PC-3 (cell line): ENCODE measurements around the gene TEAD1. TPM values are rescaled to one million over a fixed set of nuclear protein-coding genes. Genes with fewer than 3 reads are reported as not detected.
A peak's percentile ranks its signal among the peaks of the same experiment; 100 is the strongest.

Experiments
- ATAC-seq: fragments of 200-7000 bp; cut with Tn5 transposase; 2 replicates; pipeline ENCODE4 v1.9.1; 2020; ENCODE audit warnings: mild to moderate bottlenecking, moderate library complexity
- BruUV-seq: library from RNA; stranded (reverse); fragments of 400-500 nt; replicated peaks from 2 replicates; lab custom pipeline; 2021; lab: Mats Ljungman, UMichigan
- CTCF ChIA-PET: fragments of 300-600 bp; sonication (Branson Sonifier 250); formaldehyde crosslinking; loops from one replicate; lab custom pipeline; 2022; ENCODE audit warnings: antibody characterized with exemption; lab: Charles Lee
- POLR2A ChIA-PET: fragments of 300-600 bp; sonication (Branson Sonifier 250); formaldehyde crosslinking; loops from one replicate; lab custom pipeline; 2022; ENCODE audit warnings: antibody characterized with exemption; ENCODE audit not compliant: unreplicated experiment; lab: Charles Lee
- DNase-seq: peaks from one replicate; pipeline ENCODE4 v3.0.0-alpha.2; 2015
- H2AFZ ChIP-seq: fragments of 300-600 bp; sonication (generic); 2 replicates; pipeline ENCODE4 v1.6.0; 2016; ENCODE audit warnings: antibody characterized with exemption, low read length
- H3F3A ChIP-seq: fragments of 300-600 bp; sonication (generic); one replicate; pipeline ENCODE4 v1.6.0; 2017; ENCODE audit warnings: antibody characterized with exemption, low read length, control low read depth, mild to moderate bottlenecking; ENCODE audit not compliant: unreplicated experiment
- H3K27ac ChIP-seq: fragments of 300-600 bp; sonication (generic); 2 replicates; pipeline ENCODE4 v1.5.1; 2016; ENCODE audit warnings: mild to moderate bottlenecking, low read length
- H3K27me3 ChIP-seq: fragments of 300-600 bp; sonication (generic); 2 replicates; pipeline ENCODE4 v1.6.1; 2016; ENCODE audit warnings: low read length, mixed read lengths
- H3K36me3 ChIP-seq: fragments of 300-600 bp; sonication (generic); 2 replicates; pipeline ENCODE4 v1.6.1; 2016; ENCODE audit warnings: low read depth, mixed run types, low read length, mixed read lengths
- H3K4me1 ChIP-seq: fragments of 300-600 bp; sonication (generic); 2 replicates; pipeline ENCODE4 v1.5.1; 2016; ENCODE audit warnings: low read length; ENCODE audit not compliant: insufficient read depth
- H3K4me2 ChIP-seq: fragments of 300-600 bp; sonication (generic); 2 replicates; pipeline ENCODE4 v1.6.0; 2016; ENCODE audit warnings: low read length
- H3K4me3 ChIP-seq: fragments of 300-600 bp; sonication (generic); 2 replicates; pipeline ENCODE4 v1.5.1; 2016; ENCODE audit warnings: mild to moderate bottlenecking, low read length, mixed read lengths
- H3K79me2 ChIP-seq: fragments of 300-600 bp; sonication (generic); 2 replicates; pipeline ENCODE4 v1.6.1; 2017; ENCODE audit warnings: low read length, mixed read lengths
- H3K9ac ChIP-seq: fragments of 300-600 bp; sonication (generic); 2 replicates; pipeline ENCODE4 v1.6.0; 2016; ENCODE audit warnings: mild to moderate bottlenecking, low read length
- H3K9me2 ChIP-seq: fragments of 300-600 bp; sonication (generic); replicated peaks from 2 replicates; pipeline ENCODE4 v1.6.1; 2016; ENCODE audit warnings: mixed run types, low read length, mixed read lengths
- H3K9me3 ChIP-seq: fragments of 300-600 bp; sonication (generic); 2 replicates; pipeline ENCODE4 v1.6.1; 2016; ENCODE audit warnings: low read length, mixed read lengths
- H4K20me1 ChIP-seq: fragments of 300-600 bp; sonication (generic); 2 replicates; pipeline ENCODE4 v1.6.1; 2016; ENCODE audit warnings: low read length, mixed read lengths
- CTCF ChIP-seq: fragments of 300-600 bp; sonication (generic); conservative IDR thresholded peaks from 2 replicates; pipeline ENCODE4 v1.5.1; 2017; ENCODE audit warnings: antibody characterized with exemption, low read depth, mild to moderate bottlenecking, low read length
- EZH2 ChIP-seq: fragments of 300-600 bp; sonication (generic); IDR thresholded peaks from one replicate; pipeline ENCODE4 v1.6.1; 2017; ENCODE audit warnings: antibody characterized with exemption, mild to moderate bottlenecking, low read length; ENCODE audit not compliant: unreplicated experiment
- EZH2phosphoT487 ChIP-seq: fragments of 300-600 bp; sonication (generic); IDR thresholded peaks from 2 replicates; pipeline ENCODE4 v1.6.1; 2018; ENCODE audit warnings: mild to moderate bottlenecking, antibody characterized with exemption, low read length, borderline replicate concordance
- intact Hi-C: fragments of 100-400 bp; cut with micrococcal nuclease; formaldehyde crosslinking; loops from 2 replicates; pipeline ENCODE4 v1.9.0; 2023
- total RNA-seq: library from RNA; depleted of rRNA; stranded (reverse); fragments of >200 nt; gene quantifications from 2 replicates; pipeline ENCODE4 v1.2.3, GENCODE V29; 2014

Gene TEAD1
- total RNA-seq, 1 experiment from 2014 or later = 70.2 TPM

DNA sequence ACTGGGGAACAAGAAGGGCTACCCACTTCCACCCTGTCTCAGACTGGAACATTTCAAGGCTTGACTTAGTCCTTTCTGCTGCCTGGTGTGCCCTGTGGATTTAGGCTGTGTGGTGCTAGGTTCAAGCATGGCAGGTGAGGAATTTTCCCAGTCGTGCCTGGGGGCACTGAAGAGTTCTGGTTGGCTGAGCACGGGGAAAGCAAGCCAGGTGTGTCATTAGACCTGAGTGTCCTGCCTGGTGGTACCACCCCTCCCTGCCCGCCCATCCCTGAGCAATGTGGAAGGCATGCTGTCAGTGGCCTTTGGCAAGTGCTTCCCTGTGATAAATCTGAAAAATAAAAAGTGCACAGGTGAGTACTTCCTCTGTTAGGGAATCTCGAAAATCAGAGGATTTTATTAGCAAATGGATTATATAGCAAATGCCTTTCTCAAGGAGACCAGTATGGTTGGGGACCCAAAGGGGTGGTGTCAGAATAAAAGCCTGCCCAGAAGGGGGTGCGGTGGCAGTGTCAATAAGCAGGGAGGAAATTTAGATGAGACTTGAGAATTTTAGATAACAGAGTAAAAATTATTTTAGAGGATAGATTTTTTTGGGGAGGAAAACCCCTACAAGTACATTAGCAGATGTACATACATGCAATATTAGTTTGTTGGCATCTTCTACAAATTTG is 22.8 kb downstream of the TEAD1 start:
- H3K4me1 ChIP-seq = peaks cover 62% of the 10 kb centered on the region
- no peaks in the 10 kb centered on the region for H3K27me3 ChIP-seq
- no peaks in the 10 kb centered on the region for H3K9me2 ChIP-seq
- no TSS peak for BruUV-seq
- TF ChIP-seq EZH2 (no peak), EZH2phosphoT487 (no peak), CTCF (no peak)
- no peak overlapping the region for H3K4me3 ChIP-seq
- DNase-seq (peak; percentile 85), ATAC-seq (no peak; the same call in 1 of the 2 replicates)
- ChIA-PET POLR2A (no interaction called here), CTCF (no interaction called here)
- H3K27ac ChIP-seq = peak overlapping the region; percentile 99
- H2AFZ ChIP-seq = no peak overlapping the region
- intact Hi-C loops = no loop called here
- peak overlapping the region; percentile 35; the same call in 1 of the 2 replicates for H3K9ac ChIP-seq
- no peaks in the 10 kb centered on the region for H3K9me3 ChIP-seq
- peaks cover 20% of the 10 kb centered on the region for H3F3A ChIP-seq
- H3K4me2 ChIP-seq = peak overlapping the region; percentile 85
- H4K20me1 ChIP-seq = 0 out of 2 replicates have a peak, but pooled peaks cover 5% of the 10 kb centered on the region
- peaks cover 90% of the 10 kb centered on the region for H3K79me2 ChIP-seq
- H3K36me3 ChIP-seq = no peaks in the 10 kb centered on the region

GRCh38 chr11:12698048-12698447 is 23.8 kb downstream of the TEAD1 start:
- DNase-seq = no peak
- peaks cover 92% of the 10 kb centered on the region for H3K79me2 ChIP-seq
- H4K20me1 ChIP-seq = peaks cover 5% of the 10 kb centered on the region; the same call in 1 of the 2 replicates
- H3K4me1 ChIP-seq = peaks cover 52% of the 10 kb centered on the region
- H2AFZ ChIP-seq = no peak overlapping the region
- no peaks in the 10 kb centered on the region for H3K27me3 ChIP-seq
- peaks cover 16% of the 10 kb centered on the region for H3F3A ChIP-seq
- no peak overlapping the region for H3K4me3 ChIP-seq
- no TSS peak for BruUV-seq
- H3K9me2 ChIP-seq = no peaks in the 10 kb centered on the region
- ChIA-PET POLR2A (no interaction called here), CTCF (no interaction called here)
- intact Hi-C loops = no loop called here
- no peak overlapping the region for H3K9ac ChIP-seq
- TF ChIP-seq EZH2 (no peak), CTCF (no peak), EZH2phosphoT487 (no peak)
- no peaks in the 10 kb centered on the region for H3K9me3 ChIP-seq
- H3K4me2 ChIP-seq = peak overlapping the region; percentile 14; the same call in 1 of the 2 replicates
- no peaks in the 10 kb centered on the region for H3K36me3 ChIP-seq
- ATAC-seq = no peak
- H3K27ac ChIP-seq = no peak overlapping the region
